ENCODE measurements around the gene ABLIM2. TPM values are rescaled to one million over a fixed set of nuclear protein-coding genes. Genes with fewer than 3 reads are reported as not detected.

Gene ABLIM2
- total and polyA plus RNA-seq, 10 of the 15 experiments (the other 5 are each of a cell fraction or from before 2014, with no cell fraction given), result 0.03 to 0.15 (median 0.05) TPM; not detected in 7

DNA sequence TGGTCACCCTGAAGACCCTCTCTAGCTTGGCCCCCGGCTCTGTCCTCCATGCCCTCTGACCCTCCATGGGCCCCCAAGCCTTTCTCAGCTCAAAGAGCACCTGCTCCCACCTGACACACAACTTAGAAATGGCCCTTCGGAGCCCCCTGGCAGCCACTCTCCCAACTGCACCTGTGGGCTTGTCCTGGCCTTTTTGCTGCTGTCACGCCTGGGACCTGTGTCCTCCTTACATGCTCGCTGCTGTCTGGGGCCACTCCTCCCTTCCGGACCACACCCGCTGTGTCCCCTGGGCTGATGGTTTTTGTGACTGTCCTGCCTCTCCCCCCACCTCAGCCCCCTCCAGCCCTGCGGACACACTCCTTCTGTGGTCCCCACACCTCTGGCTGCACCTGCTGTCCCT, 112.7 kb downstream of the ABLIM2 start:
- Histone ChIP-seq H3K4me2 (ENCODE audit: control insufficient read depth, insufficient read depth) (no peak overlapping the region), H3K4me3 (no peak overlapping the region), H4K20me1 (ENCODE audit: control insufficient read depth, insufficient read depth) (no peaks in the 10 kb centered on the region), H3K27me3 (replicated peaks in 1 of 2; ENCODE audit: control insufficient read depth in 2 of 2, insufficient read depth in 2 of 2, low read length in 1 of 2) (peaks cover 0 to 2% of the 10 kb centered on the region in 2 experiments; a peak in 2 of 4 replicates), H3K9me3 (replicated peaks; ENCODE audit: control insufficient read depth, insufficient read depth, low read length) (no peaks in the 10 kb centered on the region), H3K36me3 (ENCODE audit: control insufficient read depth in 2 of 2, insufficient read depth in 2 of 2, low read length in 1 of 2) (no peaks in the 10 kb centered on the region), H3K4me1 (ENCODE audit: control insufficient read depth, insufficient read depth, low read length) (no peaks in the 10 kb centered on the region), H3K27ac (ENCODE audit: control insufficient read depth, insufficient read depth) (no peak overlapping the region), H3K9ac (ENCODE audit: control insufficient read depth, insufficient read depth, low read length) (no peak overlapping the region), H2AFZ (ENCODE audit: control insufficient read depth, low read depth, low read length) (no peak overlapping the region), H3K79me2 (ENCODE audit: control insufficient read depth, insufficient read depth, low read length) (no peaks in the 10 kb centered on the region)
- TF ChIP-seq CEBPB (IDR thresholded peaks at IDR 0.05; ENCODE audit: borderline replicate concordance in 1 of 2, low read depth in 2 of 2, low read length in 2 of 2) (no peak), RFX5 (IDR thresholded peaks at IDR 0.05; ENCODE audit: low read depth, low read length) (no peak), CBX5 (IDR thresholded peaks at IDR 0.05; ENCODE audit: low read depth) (no peak), MTA3 (IDR thresholded peaks at IDR 0.05; ENCODE audit: borderline replicate concordance, low read length) (no peak), ZNF217 (IDR thresholded peaks at IDR 0.05) (no peak), SUPT20H (IDR thresholded peaks at IDR 0.05; ENCODE audit: borderline replicate concordance, control insufficient read depth, low read depth, low read length) (no peak), RCOR1 (conservative IDR thresholded peaks at IDR 0.05; ENCODE audit: low read depth, low read length) (no peak), NFYA (IDR thresholded peaks at IDR 0.05; ENCODE audit: borderline replicate concordance, low read depth, low read length) (no peak), CHD4 (IDR thresholded peaks at IDR 0.05) (no peak), TCF7 (IDR thresholded peaks at IDR 0.05; ENCODE audit: borderline replicate concordance) (no peak)
- TF ChIP-seq, protein P1, sequence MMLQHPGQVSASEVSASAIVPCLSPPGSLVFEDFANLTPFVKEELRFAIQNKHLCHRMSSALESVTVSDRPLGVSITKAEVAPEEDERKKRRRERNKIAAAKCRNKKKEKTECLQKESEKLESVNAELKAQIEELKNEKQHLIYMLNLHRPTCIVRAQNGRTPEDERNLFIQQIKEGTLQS (IDR thresholded peaks at IDR 0.05; ENCODE audit: borderline replicate concordance, extremely low read depth, low read depth, low read length), result no peak
- BruUV-seq (replicated peaks), result no TSS peak
- no peak for FAIRE-seq
- ChIA-PET POLR2A (no interaction called here), CTCF (no interaction called here), RAD21 (ENCODE audit: unreplicated experiment) (no interaction called here), SMC1A (ENCODE audit: uncharacterized antibody, unreplicated experiment) (no interaction called here)
- ATAC-seq, result no peak
- WGBS (ENCODE audit: insufficient coverage, insufficient replicate concordance, low lambda C conversion rate, missing lambda C conversion rate), result 42% methylated on average over 7 of the region's 7 CpGs
- in situ Hi-C loops (cut with MboI) (no loop called here), intact Hi-C loops (cut with micrococcal nuclease; ENCODE audit: unreplicated experiment) (no loop called here)
- DNase-seq (ENCODE audit: low read depth, low spot score), result no peak
